ENCODE results near the gene RELL2.
"Not testable (repeated sequence)": the region's sequence is repeated elsewhere in the genome, so short reads cannot be mapped to it uniquely, and the experiment has no call there.

The RELL2 gene

GRCh38 chr5:141636413-141637122 lies at the start of gene RELL2, which contains the start of gene HDAC3:
Gene RELL2 (plus strand): TSS chr5:141636997. CDS start chr5:141638226, 1,229 bp downstream.
Gene HDAC3 (minus strand): TSS chr5:141636849. CDS start chr5:141636790, 59 bp downstream.
- peak; percentile 94 for DNase-seq

GRCh38 chr5:141590127-141590526 lies 46.7 kb upstream of the RELL2 start:
- DNase-seq = no peak

GRCh38 chr5:141596867-141597266 lies 39.9 kb upstream of the RELL2 start:
- no peak for DNase-seq

- DNase-seq = no peak
Observed at GRCh38 chr5:141597394-141597793, 39.4 kb upstream of the RELL2 start.

- DNase-seq = no peak
Observed at GRCh38 chr5:141597814-141598213, 39.0 kb upstream of the RELL2 start.

GRCh38 chr5:141598391-141599345 lies 38.1 kb upstream of the RELL2 start:
- no peak for DNase-seq

GRCh38 chr5:141602606-141603005 lies 34.2 kb upstream of the RELL2 start:
- no peak for DNase-seq

GRCh38 chr5:141603923-141604717 lies 32.7 kb upstream of the RELL2 start:
- peak; percentile 49 for DNase-seq

GRCh38 chr5:141605523-141606277 lies 31.1 kb upstream of the RELL2 start:
- DNase-seq = peak; percentile 87

- no peak for DNase-seq
Observed at GRCh38 chr5:141608046-141608445, 28.8 kb upstream of the RELL2 start.

- no peak for DNase-seq
Observed at GRCh38 chr5:141608557-141608956, 28.2 kb upstream of the RELL2 start.

- no peak for DNase-seq
Observed at GRCh38 chr5:141609044-141609443, 27.8 kb upstream of the RELL2 start.

- not testable (repeated sequence) for DNase-seq
Observed at GRCh38 chr5:141609921-141610320, 26.9 kb upstream of the RELL2 start.

- no peak for DNase-seq
Observed at GRCh38 chr5:141611289-141611688, 25.5 kb upstream of the RELL2 start.

GRCh38 chr5:141613344-141613743 lies 23.5 kb upstream of the RELL2 start:
- no peak for DNase-seq

- DNase-seq = no peak
Observed at GRCh38 chr5:141615991-141616720, 20.6 kb upstream of the RELL2 start.

GRCh38 chr5:141617128-141617527 lies 19.7 kb upstream of the RELL2 start:
- DNase-seq = no peak

- no peak for DNase-seq
Observed at GRCh38 chr5:141617682-141618029, 19.1 kb upstream of the RELL2 start.

GRCh38 chr5:141618030-141618803 lies 18.6 kb upstream of the RELL2 start:
- peak; percentile 61 for DNase-seq

- DNase-seq = peak; percentile 98
Observed at GRCh38 chr5:141618804-141619554, 17.8 kb upstream of the RELL2 start, which contains the start of gene DIAPH1. Gene DIAPH1 (minus strand): TSS chr5:141619000. CDS start chr5:141618914, 86 bp downstream.
